Progenitor cell of endocrine pancreas (in vitro differentiated cells): ENCODE measurements around the gene NOL3. TPM values are rescaled to one million over a fixed set of nuclear protein-coding genes. Genes with fewer than 3 reads are reported as not detected.
A peak's percentile ranks its signal among the peaks of the same experiment; 100 is the strongest.

Experiments used
- DNase-seq: peaks from one replicate; pipeline ENCODE4 v3.0.0; 2021; ENCODE audit warnings: low spot score; ENCODE audit not compliant: unreplicated experiment
- H3K27ac Mint-ChIP-seq: 2 replicates; pipeline ENCODE4 v1.8.0; 2021; ENCODE audit warnings: mild to moderate bottlenecking, moderate library complexity, mixed read lengths
- H3K27me3 Mint-ChIP-seq: 2 replicates; pipeline ENCODE4 v1.8.0; 2021; ENCODE audit warnings: mixed read lengths
- H3K36me3 Mint-ChIP-seq: 2 replicates; pipeline ENCODE4 v1.8.0; 2022; ENCODE audit warnings: mixed read lengths; ENCODE audit not compliant: insufficient read depth
- H3K4me1 Mint-ChIP-seq: 2 replicates; pipeline ENCODE4 v1.8.0; 2021; ENCODE audit warnings: low read depth, mixed read lengths
- H3K4me3 Mint-ChIP-seq: 2 replicates; pipeline ENCODE4 v1.8.0; 2021; ENCODE audit warnings: low read depth, mild to moderate bottlenecking, moderate library complexity, mixed read lengths
- H3K9me3 Mint-ChIP-seq: 2 replicates; pipeline ENCODE4 v1.8.0; 2021; ENCODE audit warnings: low read depth, mixed read lengths
- total RNA-seq: library from RNA; stranded (reverse); gene quantifications from 2 replicates; pipeline ENCODE4 v1.2.1, GENCODE V29; 2021
- TF ChIP-seq, protein P1 (sequence below): fragments of 200-600 bp; sonication (generic); IDR thresholded peaks from one replicate; pipeline ENCODE4 v1.5.0; 2021; ENCODE audit warnings: antibody characterized with exemption, mild to moderate bottlenecking; ENCODE audit not compliant: unreplicated experiment

NOL3 gene
- total RNA-seq, 1 donor from 2014 or later: 9.4 TPM

DNA sequence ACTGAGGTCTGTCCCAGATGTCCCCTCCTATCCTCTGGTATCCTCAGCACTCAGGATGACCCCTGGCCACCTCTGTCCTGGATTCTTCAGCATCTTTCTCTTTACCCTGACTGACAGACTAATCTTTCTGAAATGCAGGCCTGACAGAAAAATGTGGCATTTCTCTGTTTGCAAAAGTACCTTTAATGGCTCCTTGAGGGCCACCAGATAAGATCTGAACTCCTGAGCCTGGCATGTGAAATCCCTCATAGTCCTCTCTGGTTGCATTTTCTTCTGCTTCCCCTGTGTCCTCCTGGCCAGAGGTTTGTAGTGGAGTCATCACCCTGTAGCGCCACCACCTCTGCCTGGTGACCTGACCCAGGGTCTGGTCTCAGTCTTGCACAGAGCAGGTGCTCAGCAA is 26.5 kb downstream of the NOL3 start:
- no peaks in the 10 kb centered on the region for H3K27me3 Mint-ChIP-seq
- no peak overlapping the region for H3K27ac Mint-ChIP-seq
- no peak overlapping the region for H3K4me3 Mint-ChIP-seq
- H3K36me3 Mint-ChIP-seq: peaks cover 17% of the 10 kb centered on the region
- H3K4me1 Mint-ChIP-seq: peaks cover 14% of the 10 kb centered on the region
- DNase-seq: no peak
- H3K9me3 Mint-ChIP-seq: no peaks in the 10 kb centered on the region
- TF ChIP-seq, protein P1, sequence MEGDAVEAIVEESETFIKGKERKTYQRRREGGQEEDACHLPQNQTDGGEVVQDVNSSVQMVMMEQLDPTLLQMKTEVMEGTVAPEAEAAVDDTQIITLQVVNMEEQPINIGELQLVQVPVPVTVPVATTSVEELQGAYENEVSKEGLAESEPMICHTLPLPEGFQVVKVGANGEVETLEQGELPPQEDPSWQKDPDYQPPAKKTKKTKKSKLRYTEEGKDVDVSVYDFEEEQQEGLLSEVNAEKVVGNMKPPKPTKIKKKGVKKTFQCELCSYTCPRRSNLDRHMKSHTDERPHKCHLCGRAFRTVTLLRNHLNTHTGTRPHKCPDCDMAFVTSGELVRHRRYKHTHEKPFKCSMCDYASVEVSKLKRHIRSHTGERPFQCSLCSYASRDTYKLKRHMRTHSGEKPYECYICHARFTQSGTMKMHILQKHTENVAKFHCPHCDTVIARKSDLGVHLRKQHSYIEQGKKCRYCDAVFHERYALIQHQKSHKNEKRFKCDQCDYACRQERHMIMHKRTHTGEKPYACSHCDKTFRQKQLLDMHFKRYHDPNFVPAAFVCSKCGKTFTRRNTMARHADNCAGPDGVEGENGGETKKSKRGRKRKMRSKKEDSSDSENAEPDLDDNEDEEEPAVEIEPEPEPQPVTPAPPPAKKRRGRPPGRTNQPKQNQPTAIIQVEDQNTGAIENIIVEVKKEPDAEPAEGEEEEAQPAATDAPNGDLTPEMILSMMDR: no peak

DNA sequence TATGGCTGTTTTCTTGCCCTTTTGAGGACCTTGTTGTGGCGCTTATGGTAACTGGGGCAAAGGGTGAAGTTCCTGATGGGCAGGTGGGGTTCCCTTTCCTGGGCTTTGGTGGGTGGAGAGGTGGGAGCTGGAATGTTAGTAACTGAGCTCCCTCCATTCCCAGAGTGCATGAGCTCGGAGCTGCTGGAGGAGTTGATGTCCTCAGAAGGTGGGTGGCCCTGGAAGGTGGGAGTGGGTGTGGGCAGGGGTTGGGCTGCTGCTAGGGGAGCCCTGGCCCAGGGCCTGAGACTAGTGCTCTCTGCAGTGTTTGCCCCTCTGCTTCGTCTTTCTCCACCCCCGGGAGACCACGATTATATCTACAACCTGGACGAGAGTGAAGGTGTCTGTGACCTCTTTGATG is 27.4 kb downstream of the NOL3 start:
- no peak for DNase-seq
- Mint-ChIP-seq H3K27me3 (no peaks in the 10 kb centered on the region), H3K4me3 (no peak overlapping the region), H3K27ac (no peak overlapping the region), H3K36me3 (peaks cover 17% of the 10 kb centered on the region), H3K9me3 (no peaks in the 10 kb centered on the region), H3K4me1 (peaks cover 11% of the 10 kb centered on the region)
- TF ChIP-seq, protein P1: no peak

DNA sequence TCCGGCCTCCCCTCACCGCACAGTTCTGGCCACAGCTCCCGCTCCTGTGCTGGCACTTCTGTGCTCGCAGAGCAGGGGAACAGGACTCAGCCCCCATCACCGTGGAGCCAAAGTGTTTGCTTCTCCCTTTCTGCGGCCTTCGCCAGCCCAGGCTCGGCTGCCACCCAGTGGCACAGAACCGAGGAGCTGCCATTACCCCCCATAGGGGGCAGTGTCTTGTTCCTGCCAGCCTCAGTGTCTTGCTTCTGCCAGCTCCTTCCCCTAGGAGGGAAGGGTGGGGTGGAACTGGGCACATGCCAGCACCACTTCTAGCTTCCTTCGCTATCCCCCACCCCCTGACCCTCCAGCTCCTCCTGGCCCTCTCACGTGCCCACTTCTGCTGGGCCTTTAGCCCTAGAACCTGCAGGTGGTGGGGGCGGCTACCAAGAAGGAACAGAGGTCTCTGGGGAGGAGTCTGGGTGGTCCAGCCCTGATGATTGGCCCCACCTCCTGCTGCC is 27.9 kb downstream of the NOL3 start:
- H3K9me3 Mint-ChIP-seq: no peaks in the 10 kb centered on the region
- peaks cover 7% of the 10 kb centered on the region for H3K4me1 Mint-ChIP-seq
- H3K36me3 Mint-ChIP-seq: peaks cover 17% of the 10 kb centered on the region
- no peak for DNase-seq
- TF ChIP-seq, protein P1: peak; percentile 44
- H3K4me3 Mint-ChIP-seq: no peak overlapping the region
- H3K27me3 Mint-ChIP-seq: no peaks in the 10 kb centered on the region
- H3K27ac Mint-ChIP-seq: no peak overlapping the region

DNA sequence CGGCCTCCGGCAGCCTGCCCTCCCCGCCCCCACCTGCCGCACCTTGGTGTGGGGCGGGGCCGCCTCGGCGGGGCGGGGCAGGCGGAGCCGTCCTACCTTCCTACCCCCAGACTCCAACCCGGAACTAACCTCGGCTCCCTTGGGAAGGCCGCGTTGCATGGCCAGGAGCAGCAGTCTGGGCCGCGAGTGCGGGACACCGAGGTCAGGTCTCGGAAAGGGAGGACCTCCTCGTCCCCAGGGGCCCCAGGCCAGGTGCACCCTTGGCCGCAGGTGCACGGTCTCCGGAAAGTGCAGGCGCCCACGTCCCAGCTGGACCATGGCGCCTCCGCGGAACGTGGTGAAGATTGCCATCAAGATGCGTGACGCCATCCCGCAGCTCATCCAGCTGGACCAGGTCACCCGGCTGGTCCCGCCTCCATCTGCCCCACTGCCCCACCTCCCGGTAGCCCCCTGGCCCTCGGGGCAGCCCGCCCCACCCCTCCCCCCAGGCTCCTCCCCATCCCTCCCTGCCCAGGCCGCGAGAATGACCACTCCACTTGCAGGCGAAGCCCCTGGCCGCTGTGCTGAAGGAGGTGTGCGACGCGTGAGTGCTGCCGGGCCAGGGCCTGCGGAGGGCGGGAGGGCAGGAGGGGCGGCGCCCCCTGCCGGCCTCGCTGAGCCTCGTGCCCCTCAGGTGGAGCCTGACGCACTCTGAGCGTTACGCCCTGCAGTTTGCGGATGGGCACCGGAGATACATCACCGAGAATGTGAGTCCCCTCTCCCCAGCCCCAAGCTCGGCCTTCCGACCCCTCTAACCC is 28.9 kb downstream of the NOL3 start, which contains the start of gene ELMO3:
Gene ELMO3 (plus strand): TSS at position 121 of the 797 bp plus-strand sequence. CDS start 196 bp downstream, at position 317.
- H3K36me3 Mint-ChIP-seq: peaks cover 15% of the 10 kb centered on the region
- H3K4me1 Mint-ChIP-seq: peaks cover 3% of the 10 kb centered on the region
- H3K4me3 Mint-ChIP-seq: peak within 1 kb of the TSS; percentile 51
- no peaks in the 10 kb centered on the region for H3K9me3 Mint-ChIP-seq
- TF ChIP-seq, protein P1: peak; percentile 55
- DNase-seq: no peak
- no peak within 1 kb of the TSS for H3K27ac Mint-ChIP-seq
- H3K27me3 Mint-ChIP-seq: no peaks in the 10 kb centered on the region

DNA sequence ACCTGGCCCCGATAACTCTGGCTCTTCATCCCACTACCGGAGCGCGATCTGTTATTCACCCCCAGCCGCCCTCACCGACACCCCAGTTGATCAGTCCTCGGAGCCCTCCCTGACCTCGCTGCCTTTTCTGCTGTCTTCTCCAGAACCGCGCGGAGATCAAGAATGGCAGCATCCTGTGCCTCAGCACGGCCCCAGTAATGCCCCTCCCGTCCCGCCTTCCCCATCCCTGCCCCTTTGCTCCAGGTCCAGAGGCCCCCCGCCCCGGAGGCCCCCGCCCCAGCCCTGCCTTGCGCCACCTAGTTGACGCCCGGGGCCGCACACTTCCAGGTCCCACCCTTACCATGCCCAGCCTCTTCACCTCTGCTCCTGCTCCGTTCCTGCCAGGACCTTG is 29.5 kb downstream of the NOL3 start:
- TF ChIP-seq, protein P1: no peak
- DNase-seq: no peak
- H3K27me3 Mint-ChIP-seq: no peaks in the 10 kb centered on the region
- H3K4me1 Mint-ChIP-seq: peaks cover 3% of the 10 kb centered on the region
- H3K27ac Mint-ChIP-seq: no peak overlapping the region
- H3K36me3 Mint-ChIP-seq: peaks cover 15% of the 10 kb centered on the region
- peak overlapping the region; percentile 51 for H3K4me3 Mint-ChIP-seq
- H3K9me3 Mint-ChIP-seq: no peaks in the 10 kb centered on the region
